Measurements from ENCODE around the gene GATAD2B.

The GATAD2B gene

GRCh38 chr1:153960206-153960605 lies 37.4 kb upstream of the GATAD2B start (continued):
- TF ChIP-seq HIC1 (tag by site-specific recombination; IDR thresholded peaks at IDR 0.05) (no peak), ZNF610 (tag by site-specific recombination; IDR thresholded peaks at IDR 0.05; ENCODE audit: borderline replicate concordance) (no peak), ZNF248 (tag by site-specific recombination; IDR thresholded peaks at IDR 0.05) (no peak), ZNF555 (tag by site-specific recombination; conservative IDR thresholded peaks at IDR 0.05) (no peak), ATF2 (tag by site-specific recombination; IDR thresholded peaks at IDR 0.05; ENCODE audit: low read depth) (no peak), ZNF571 (tag by site-specific recombination; IDR thresholded peaks at IDR 0.05) (no peak), ZNF366 (tag by site-specific recombination; conservative IDR thresholded peaks at IDR 0.05) (no peak), ZNF830 (tag by site-specific recombination; IDR thresholded peaks at IDR 0.05; ENCODE audit: low read depth) (no peak), GLIS2 (tag by site-specific recombination; IDR thresholded peaks at IDR 0.05) (no peak)

- CTCF ChIA-PET = interaction anchor here (0.7 to 1.2 kb wide), 3 partner anchors 13 to 1939 kb away, joined by 3 to 4 read pairs (median 3); partner anchors contain the start of genes DENND4B and RAB13
- Histone ChIP-seq H3K9me3 (ENCODE audit: control insufficient read depth, insufficient read depth, low read depth, low read length) (no peaks in the 10 kb centered on the region), H3K4me1 (ENCODE audit: control insufficient read depth, insufficient read depth, low read length) (peaks cover 13% of the 10 kb centered on the region; the same call in 1 of the 2 replicates), H3K27ac (ENCODE audit: extremely low read depth, low read depth, low read length) (peak overlapping the region; percentile 24), H3K4me3 (ENCODE audit: low read depth, low read length) (no peak overlapping the region), H3K36me3 (ENCODE audit: control insufficient read depth in 2 of 2, insufficient read depth in 1 of 2, low read length in 2 of 2) (peaks cover 0 to 43% of the 10 kb centered on the region in 2 experiments; a peak in 2 of 3 replicates)
- POLR2A ChIA-PET = interaction anchor here (1.3 to 2.0 kb wide), 6 partner anchors 8 to 31 kb away, joined by 4 to 32 read pairs (median 13); partner anchors contain the start of genes CREB3L4, DENND4B, JTB and RPS27
- TF ChIP-seq ZSCAN18 (tag by site-specific recombination; IDR thresholded peaks at IDR 0.05) (no peak), KLF7 (tag by site-specific recombination; IDR thresholded peaks at IDR 0.05; ENCODE audit: borderline replicate concordance) (no peak), ZFP69B (tag by site-specific recombination; IDR thresholded peaks at IDR 0.05) (peak; percentile 22; the same call in 1 of the 2 replicates)
- TF ChIP-seq, protein P1, sequence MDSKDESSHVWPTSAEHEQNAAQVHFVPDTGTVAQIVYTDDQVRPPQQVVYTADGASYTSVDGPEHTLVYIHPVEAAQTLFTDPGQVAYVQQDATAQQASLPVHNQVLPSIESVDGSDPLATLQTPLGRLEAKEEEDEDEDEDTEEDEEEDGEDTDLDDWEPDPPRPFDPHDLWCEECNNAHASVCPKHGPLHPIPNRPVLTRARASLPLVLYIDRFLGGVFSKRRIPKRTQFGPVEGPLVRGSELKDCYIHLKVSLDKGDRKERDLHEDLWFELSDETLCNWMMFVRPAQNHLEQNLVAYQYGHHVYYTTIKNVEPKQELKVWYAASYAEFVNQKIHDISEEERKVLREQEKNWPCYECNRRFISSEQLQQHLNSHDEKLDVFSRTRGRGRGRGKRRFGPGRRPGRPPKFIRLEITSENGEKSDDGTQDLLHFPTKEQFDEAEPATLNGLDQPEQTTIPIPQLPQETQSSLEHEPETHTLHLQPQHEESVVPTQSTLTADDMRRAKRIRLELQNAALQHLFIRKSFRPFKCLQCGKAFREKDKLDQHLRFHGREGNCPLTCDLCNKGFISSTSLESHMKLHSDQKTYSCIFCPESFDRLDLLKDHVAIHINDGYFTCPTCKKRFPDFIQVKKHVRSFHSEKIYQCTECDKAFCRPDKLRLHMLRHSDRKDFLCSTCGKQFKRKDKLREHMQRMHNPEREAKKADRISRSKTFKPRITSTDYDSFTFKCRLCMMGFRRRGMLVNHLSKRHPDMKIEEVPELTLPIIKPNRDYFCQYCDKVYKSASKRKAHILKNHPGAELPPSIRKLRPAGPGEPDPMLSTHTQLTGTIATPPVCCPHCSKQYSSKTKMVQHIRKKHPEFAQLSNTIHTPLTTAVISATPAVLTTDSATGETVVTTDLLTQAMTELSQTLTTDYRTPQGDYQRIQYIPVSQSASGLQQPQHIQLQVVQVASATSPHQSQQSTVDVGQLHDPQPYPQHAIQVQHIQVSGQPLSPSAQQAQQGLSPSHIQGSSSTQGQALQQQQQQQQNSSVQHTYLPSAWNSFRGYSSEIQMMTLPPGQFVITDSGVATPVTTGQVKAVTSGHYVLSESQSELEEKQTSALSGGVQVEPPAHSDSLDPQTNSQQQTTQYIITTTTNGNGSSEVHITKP (tag by site-specific recombination; IDR thresholded peaks at IDR 0.05) = peak; percentile 97
These were observed 36.7 kb upstream of the GATAD2B start for GRCh38 chr1:153959454-153959853.

- CTCF ChIA-PET = interaction anchor here (0.7 to 1.3 kb wide), 4 partner anchors 12 to 1939 kb away, joined by 3 to 4 read pairs (median 3); partner anchors contain the start of genes DENND4B and RAB13
- no peak overlapping the region for H3K4me3 ChIP-seq (ENCODE audit: low read depth, low read length)
- TF ChIP-seq ZNF48 (tag by site-specific recombination; IDR thresholded peaks at IDR 0.05) = no peak
- no peak for TF ChIP-seq ZNF596 (tag by site-specific recombination; IDR thresholded peaks at IDR 0.05)
- TF ChIP-seq, protein P2, sequence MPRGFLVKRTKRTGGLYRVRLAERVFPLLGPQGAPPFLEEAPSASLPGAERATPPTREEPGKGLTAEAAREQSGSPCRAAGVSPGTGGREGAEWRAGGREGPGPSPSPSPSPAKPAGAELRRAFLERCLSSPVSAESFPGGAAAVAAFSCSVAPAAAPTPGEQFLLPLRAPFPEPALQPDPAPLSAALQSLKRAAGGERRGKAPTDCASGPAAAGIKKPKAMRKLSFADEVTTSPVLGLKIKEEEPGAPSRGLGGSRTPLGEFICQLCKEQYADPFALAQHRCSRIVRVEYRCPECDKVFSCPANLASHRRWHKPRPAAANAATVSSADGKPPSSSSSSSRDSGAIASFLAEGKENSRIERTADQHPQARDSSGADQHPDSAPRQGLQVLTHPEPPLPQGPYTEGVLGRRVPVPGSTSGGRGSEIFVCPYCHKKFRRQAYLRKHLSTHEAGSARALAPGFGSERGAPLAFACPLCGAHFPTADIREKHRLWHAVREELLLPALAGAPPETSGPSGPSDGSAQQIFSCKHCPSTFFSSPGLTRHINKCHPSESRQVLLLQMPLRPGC (tag by site-specific recombination; IDR thresholded peaks at IDR 0.05) = no peak
- TF ChIP-seq ZNF341 (tag by site-specific recombination; IDR thresholded peaks at IDR 0.05; ENCODE audit: low read depth) = no peak
- TF ChIP-seq ZNF660 (tag by site-specific recombination; IDR thresholded peaks at IDR 0.05) = no peak
- no peak for TF ChIP-seq ZBTB7A (tag by site-specific recombination; IDR thresholded peaks at IDR 0.05; ENCODE audit: low read depth)
- TF ChIP-seq ZNF239 (tag by site-specific recombination; IDR thresholded peaks at IDR 0.05) = no peak
- TF ChIP-seq MZF1 (tag by site-specific recombination; IDR thresholded peaks at IDR 0.05; ENCODE audit: borderline replicate concordance) = no peak
- TF ChIP-seq ZNF2 (tag by site-specific recombination; IDR thresholded peaks at IDR 0.05) = no peak
- no peak for TF ChIP-seq GLIS1 (tag by site-specific recombination; IDR thresholded peaks at IDR 0.05)
These were observed 36.1 kb upstream of the GATAD2B start for GRCh38 chr1:153958961-153959260.

More at GRCh38 chr1:153958961-153959260, 36.1 kb upstream of the GATAD2B start:
- peaks cover 0 to 48% of the 10 kb centered on the region in 2 experiments; a peak in 2 of 3 replicates for H3K36me3 ChIP-seq (ENCODE audit: control insufficient read depth in 2 of 2, insufficient read depth in 1 of 2, low read length in 2 of 2)
- H3K27ac ChIP-seq (ENCODE audit: extremely low read depth, low read depth, low read length) = peak overlapping the region; percentile 24; the same call in 1 of the 2 replicates
- no peaks in the 10 kb centered on the region for H3K9me3 ChIP-seq (ENCODE audit: control insufficient read depth, insufficient read depth, low read depth, low read length)
- H3K4me1 ChIP-seq (ENCODE audit: control insufficient read depth, insufficient read depth, low read length) = peaks cover 13% of the 10 kb centered on the region; the same call in 1 of the 2 replicates
- POLR2A ChIA-PET = interaction anchor here (0.6 to 2.0 kb wide), 13 partner anchors 8 to 366 kb away, joined by 3 to 32 read pairs (median 5); partner anchors contain the start of genes ATP8B2, CREB3L4, DENND4B and JTB
